WTC11 (cell line): ENCODE measurements around the gene TXNDC5. TPM values are rescaled to one million over a fixed set of nuclear protein-coding genes. Genes with fewer than 3 reads are reported as not detected.

Experiments used
- ATAC-seq: fragments of 200-7000 bp; cut with Tn5 transposase; 2 replicates; pipeline ENCODE4 v1.10.0; 2021; ENCODE audit warnings: mild to moderate bottlenecking, moderate library complexity
- CTCF ChIA-PET: fragments of 300-600 bp; sonication (Branson Sonifier 250); formaldehyde crosslinking; loops from one replicate; lab custom pipeline; 2021; ENCODE audit warnings: antibody characterized with exemption; lab: Charles Lee
- POLR2A ChIA-PET: fragments of 350-600 bp; sonication (Branson Sonifier 250); formaldehyde crosslinking; loops from one replicate; lab custom pipeline; 2021; ENCODE audit warnings: antibody characterized with exemption; lab: Charles Lee
- DNase-seq: peaks from one replicate; pipeline ENCODE4 v3.0.0; 2021; ENCODE audit warnings: low spot score
- H3K27ac Mint-ChIP-seq: 2 replicates; pipeline ENCODE4 v1.8.0; 2021; ENCODE audit warnings: mixed read lengths
- H3K27me3 Mint-ChIP-seq: 2 replicates; pipeline ENCODE4 v1.8.0; 2021; ENCODE audit warnings: low read depth, mild to moderate bottlenecking, moderate library complexity, mixed read lengths
- H3K36me3 Mint-ChIP-seq: 2 replicates; pipeline ENCODE4 v1.8.0; 2021; ENCODE audit warnings: mixed read lengths
- H3K4me1 Mint-ChIP-seq: 2 replicates; pipeline ENCODE4 v1.8.0; 2022; ENCODE audit warnings: mixed read lengths
- H3K4me3 Mint-ChIP-seq: 2 replicates; pipeline ENCODE4 v1.8.0; 2021; ENCODE audit warnings: mild to moderate bottlenecking, moderate library complexity, mixed read lengths
- H3K9me3 Mint-ChIP-seq: 2 replicates; pipeline ENCODE4 v1.8.0; 2021; ENCODE audit warnings: mixed read lengths
- CREB1 ChIP-seq: sonication (generic); formaldehyde crosslinking; IDR thresholded peaks from 2 replicates; pipeline ENCODE4 v1.8.0; 2023; ENCODE audit warnings: mild to moderate bottlenecking, missing genetic modification reagents
- ESRRA ChIP-seq: sonication (generic); formaldehyde crosslinking; IDR thresholded peaks from 2 replicates; pipeline ENCODE4 v1.8.1; 2022; ENCODE audit warnings: mild to moderate bottlenecking, missing genetic modification reagents, borderline replicate concordance
- FOXP1 ChIP-seq: sonication (generic); formaldehyde crosslinking; IDR thresholded peaks from 2 replicates; pipeline ENCODE4 v1.8.0; 2022; ENCODE audit warnings: missing genetic modification reagents, mild to moderate bottlenecking, moderate library complexity, borderline replicate concordance
- GTF2I ChIP-seq: fragments of 250-450 bp; sonication (Bioruptor Pico); conservative IDR thresholded peaks from 2 replicates; pipeline ENCODE4 v1.4.0; 2021; ENCODE audit warnings: mild to moderate bottlenecking
- HMGA2 ChIP-seq: fragments of 250-450 bp; sonication (Bioruptor Pico); IDR thresholded peaks from 2 replicates; pipeline ENCODE4 v1.4.0; 2021; ENCODE audit warnings: mild to moderate bottlenecking, moderate library complexity
- JAZF1 ChIP-seq: fragments of 250-450 bp; sonication (Bioruptor Pico); IDR thresholded peaks from 2 replicates; pipeline ENCODE4 v1.9.0; 2021; ENCODE audit warnings: moderate library complexity, mild to moderate bottlenecking, inconsistent platforms
- JUN ChIP-seq: sonication (generic); formaldehyde crosslinking; IDR thresholded peaks from 2 replicates; pipeline ENCODE4 v1.8.0; 2023; ENCODE audit warnings: mild to moderate bottlenecking, missing genetic modification reagents
- NR3C1 ChIP-seq: sonication (generic); formaldehyde crosslinking; conservative IDR thresholded peaks from 2 replicates; pipeline ENCODE4 v1.8.1; 2023; ENCODE audit warnings: low read depth, mild to moderate bottlenecking, missing genetic modification reagents
- RELA ChIP-seq: sonication (generic); formaldehyde crosslinking; IDR thresholded peaks from 2 replicates; pipeline ENCODE4 v1.8.1; 2022; ENCODE audit warnings: missing genetic modification reagents, mild to moderate bottlenecking, borderline replicate concordance
- SOX15 ChIP-seq: fragments of 250-450 bp; sonication (Bioruptor Pico); IDR thresholded peaks from 2 replicates; pipeline ENCODE4 v1.9.0; 2021; ENCODE audit warnings: mild to moderate bottlenecking
- TEAD1 ChIP-seq: sonication (generic); formaldehyde crosslinking; IDR thresholded peaks from 2 replicates; pipeline ENCODE4 v1.8.0; 2022; ENCODE audit warnings: mild to moderate bottlenecking, missing genetic modification reagents
- TEAD4 ChIP-seq: sonication (generic); formaldehyde crosslinking; IDR thresholded peaks from 2 replicates; pipeline ENCODE4 v1.8.0; 2022; ENCODE audit warnings: mild to moderate bottlenecking, missing genetic modification reagents
- ZBTB21 ChIP-seq: sonication (generic); formaldehyde crosslinking; IDR thresholded peaks from 2 replicates; pipeline ENCODE4 v1.8.1; 2023; ENCODE audit warnings: mild to moderate bottlenecking, missing genetic modification reagents, borderline replicate concordance
- ZNF138 ChIP-seq: sonication (generic); formaldehyde crosslinking; conservative IDR thresholded peaks from 2 replicates; pipeline ENCODE4 v1.8.1; 2022; ENCODE audit warnings: mild to moderate bottlenecking, moderate library complexity, missing genetic modification reagents
- ZNF219 ChIP-seq: sonication (generic); formaldehyde crosslinking; IDR thresholded peaks from 2 replicates; pipeline ENCODE4 v1.8.0; 2023; ENCODE audit warnings: missing genetic modification reagents, mild to moderate bottlenecking, borderline replicate concordance
- total RNA-seq: library from RNA; stranded (reverse); gene quantifications from 3 replicates; pipeline ENCODE4 v1.2.3, GENCODE V29; 2021
- TF ChIP-seq, protein P1 (sequence below): sonication (generic); formaldehyde crosslinking; conservative IDR thresholded peaks from 2 replicates; pipeline ENCODE4 v1.8.1; 2022; ENCODE audit warnings: mild to moderate bottlenecking, missing genetic modification reagents
- TF ChIP-seq, protein P2 (sequence below): sonication (generic); formaldehyde crosslinking; IDR thresholded peaks from 2 replicates; pipeline ENCODE4 v1.8.0; 2023; ENCODE audit warnings: missing genetic modification reagents
- TF ChIP-seq, protein P3 (sequence below): sonication (generic); formaldehyde crosslinking; IDR thresholded peaks from 2 replicates; pipeline ENCODE4 v1.8.0; 2023; ENCODE audit warnings: mild to moderate bottlenecking, missing genetic modification reagents
- TF ChIP-seq, protein P4 (sequence below): sonication (generic); formaldehyde crosslinking; IDR thresholded peaks from 2 replicates; pipeline ENCODE4 v1.8.1; 2022; ENCODE audit warnings: mild to moderate bottlenecking, missing genetic modification reagents, moderate library complexity, borderline replicate concordance
- TF ChIP-seq, protein P5 (sequence below): sonication (generic); formaldehyde crosslinking; IDR thresholded peaks from 2 replicates; pipeline ENCODE4 v1.8.1; 2023; ENCODE audit warnings: mild to moderate bottlenecking, missing genetic modification reagents, borderline replicate concordance
- TF ChIP-seq, protein P6 (sequence below): sonication (generic); formaldehyde crosslinking; conservative IDR thresholded peaks from 2 replicates; pipeline ENCODE4 v1.8.1; 2023; ENCODE audit warnings: mild to moderate bottlenecking, low read depth, missing genetic modification reagents, moderate library complexity
- TF ChIP-seq, protein P7 (sequence below): fragments of 250-450 bp; sonication (Bioruptor Pico); IDR thresholded peaks from 2 replicates; pipeline ENCODE4 v1.9.0; 2021; ENCODE audit warnings: mild to moderate bottlenecking

TXNDC5 gene
- total RNA-seq, 1 experiment from 2014 or later, result 141 TPM

DNA sequence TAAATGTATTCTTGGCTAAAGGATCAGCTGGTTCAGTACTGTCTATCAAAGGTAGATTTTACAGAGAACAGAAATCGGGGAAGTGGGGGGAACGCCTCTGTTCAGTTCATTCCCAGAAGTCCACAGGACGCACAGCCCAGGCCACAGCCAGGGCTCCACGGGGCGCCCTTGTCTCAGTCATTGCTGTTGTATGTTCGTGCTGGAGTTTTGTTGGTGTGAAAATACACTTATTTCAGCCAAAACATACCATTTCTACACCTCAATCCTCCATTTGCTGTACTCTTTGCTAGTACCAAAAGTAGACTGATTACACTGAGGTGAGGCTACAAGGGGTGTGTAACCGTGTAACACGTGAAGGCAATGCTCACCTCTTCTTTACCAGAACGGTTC lies 29.9 kb downstream of the TXNDC5 start:
- ATAC-seq (no peak), DNase-seq (no peak)
- TF ChIP-seq HMGA2 (no peak), RELA (CRISPR knock-in tag) (no peak), JUN (CRISPR knock-in tag) (no peak), ZNF219 (no peak), ESRRA (CRISPR knock-in tag) (no peak), FOXP1 (CRISPR knock-in tag) (no peak), CREB1 (CRISPR knock-in tag) (no peak), SOX15 (CRISPR knock-in tag) (no peak), ZBTB21 (no peak), NR3C1 (CRISPR knock-in tag) (no peak), JAZF1 (CRISPR knock-in tag) (no peak), ZNF138 (CRISPR knock-in tag) (no peak)
- TF ChIP-seq, protein P1, sequence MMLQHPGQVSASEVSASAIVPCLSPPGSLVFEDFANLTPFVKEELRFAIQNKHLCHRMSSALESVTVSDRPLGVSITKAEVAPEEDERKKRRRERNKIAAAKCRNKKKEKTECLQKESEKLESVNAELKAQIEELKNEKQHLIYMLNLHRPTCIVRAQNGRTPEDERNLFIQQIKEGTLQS (CRISPR knock-in tag), result no peak
- TF ChIP-seq, protein P2, sequence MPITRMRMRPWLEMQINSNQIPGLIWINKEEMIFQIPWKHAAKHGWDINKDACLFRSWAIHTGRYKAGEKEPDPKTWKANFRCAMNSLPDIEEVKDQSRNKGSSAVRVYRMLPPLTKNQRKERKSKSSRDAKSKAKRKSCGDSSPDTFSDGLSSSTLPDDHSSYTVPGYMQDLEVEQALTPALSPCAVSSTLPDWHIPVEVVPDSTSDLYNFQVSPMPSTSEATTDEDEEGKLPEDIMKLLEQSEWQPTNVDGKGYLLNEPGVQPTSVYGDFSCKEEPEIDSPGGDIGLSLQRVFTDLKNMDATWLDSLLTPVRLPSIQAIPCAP, result no peak
- TF ChIP-seq, protein P3, sequence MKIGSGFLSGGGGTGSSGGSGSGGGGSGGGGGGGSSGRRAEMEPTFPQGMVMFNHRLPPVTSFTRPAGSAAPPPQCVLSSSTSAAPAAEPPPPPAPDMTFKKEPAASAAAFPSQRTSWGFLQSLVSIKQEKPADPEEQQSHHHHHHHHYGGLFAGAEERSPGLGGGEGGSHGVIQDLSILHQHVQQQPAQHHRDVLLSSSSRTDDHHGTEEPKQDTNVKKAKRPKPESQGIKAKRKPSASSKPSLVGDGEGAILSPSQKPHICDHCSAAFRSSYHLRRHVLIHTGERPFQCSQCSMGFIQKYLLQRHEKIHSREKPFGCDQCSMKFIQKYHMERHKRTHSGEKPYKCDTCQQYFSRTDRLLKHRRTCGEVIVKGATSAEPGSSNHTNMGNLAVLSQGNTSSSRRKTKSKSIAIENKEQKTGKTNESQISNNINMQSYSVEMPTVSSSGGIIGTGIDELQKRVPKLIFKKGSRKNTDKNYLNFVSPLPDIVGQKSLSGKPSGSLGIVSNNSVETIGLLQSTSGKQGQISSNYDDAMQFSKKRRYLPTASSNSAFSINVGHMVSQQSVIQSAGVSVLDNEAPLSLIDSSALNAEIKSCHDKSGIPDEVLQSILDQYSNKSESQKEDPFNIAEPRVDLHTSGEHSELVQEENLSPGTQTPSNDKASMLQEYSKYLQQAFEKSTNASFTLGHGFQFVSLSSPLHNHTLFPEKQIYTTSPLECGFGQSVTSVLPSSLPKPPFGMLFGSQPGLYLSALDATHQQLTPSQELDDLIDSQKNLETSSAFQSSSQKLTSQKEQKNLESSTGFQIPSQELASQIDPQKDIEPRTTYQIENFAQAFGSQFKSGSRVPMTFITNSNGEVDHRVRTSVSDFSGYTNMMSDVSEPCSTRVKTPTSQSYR (CRISPR knock-in tag), result no peak
- TF ChIP-seq, protein P4, sequence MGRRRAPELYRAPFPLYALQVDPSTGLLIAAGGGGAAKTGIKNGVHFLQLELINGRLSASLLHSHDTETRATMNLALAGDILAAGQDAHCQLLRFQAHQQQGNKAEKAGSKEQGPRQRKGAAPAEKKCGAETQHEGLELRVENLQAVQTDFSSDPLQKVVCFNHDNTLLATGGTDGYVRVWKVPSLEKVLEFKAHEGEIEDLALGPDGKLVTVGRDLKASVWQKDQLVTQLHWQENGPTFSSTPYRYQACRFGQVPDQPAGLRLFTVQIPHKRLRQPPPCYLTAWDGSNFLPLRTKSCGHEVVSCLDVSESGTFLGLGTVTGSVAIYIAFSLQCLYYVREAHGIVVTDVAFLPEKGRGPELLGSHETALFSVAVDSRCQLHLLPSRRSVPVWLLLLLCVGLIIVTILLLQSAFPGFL, result no peak
- Mint-ChIP-seq H3K36me3 (peaks cover 43% of the 10 kb centered on the region), H3K9me3 (no peaks in the 10 kb centered on the region), H3K27me3 (no peaks in the 10 kb centered on the region), H3K4me3 (no peak overlapping the region), H3K4me1 (no peaks in the 10 kb centered on the region), H3K27ac (no peak overlapping the region)
- CTCF ChIA-PET, result no interaction called here
- POLR2A ChIA-PET, result no interaction called here

DNA sequence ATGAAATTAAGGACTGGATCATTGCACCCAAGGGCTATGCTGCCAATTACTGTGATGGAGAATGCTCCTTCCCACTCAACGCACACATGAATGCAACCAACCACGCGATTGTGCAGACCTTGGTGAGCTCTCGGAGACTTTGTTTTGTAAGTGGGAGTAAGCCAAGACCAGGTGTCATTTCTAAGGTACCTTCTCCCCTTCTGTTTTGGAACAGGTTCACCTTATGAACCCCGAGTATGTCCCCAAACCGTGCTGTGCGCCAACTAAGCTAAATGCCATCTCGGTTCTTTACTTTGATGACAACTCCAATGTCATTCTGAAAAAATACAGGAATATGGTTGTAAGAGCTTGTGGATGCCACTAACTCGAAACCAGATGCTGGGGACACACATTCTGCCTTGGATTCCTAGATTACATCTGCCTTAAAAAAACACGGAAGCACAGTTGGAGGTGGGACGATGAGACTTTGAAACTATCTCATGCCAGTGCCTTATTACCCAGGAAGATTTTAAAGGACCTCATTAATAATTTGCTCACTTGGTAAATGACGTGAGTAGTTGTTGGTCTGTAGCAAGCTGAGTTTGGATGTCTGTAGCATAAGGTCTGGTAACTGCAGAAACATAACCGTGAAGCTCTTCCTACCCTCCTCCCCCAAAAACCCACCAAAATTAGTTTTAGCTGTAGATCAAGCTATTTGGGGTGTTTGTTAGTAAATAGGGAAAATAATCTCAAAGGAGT lies 30.4 kb downstream of the TXNDC5 start:
- POLR2A ChIA-PET, result no interaction called here
- CTCF ChIA-PET, result no interaction called here
- no peaks in the 10 kb centered on the region for H3K9me3 Mint-ChIP-seq
- H3K4me1 Mint-ChIP-seq, result no peaks in the 10 kb centered on the region
- DNase-seq, result no peak
- no peak for ATAC-seq
- no peak overlapping the region; the same call in 1 of the 2 replicates for H3K27ac Mint-ChIP-seq
- H3K4me3 Mint-ChIP-seq, result no peak overlapping the region
- no peaks in the 10 kb centered on the region for H3K27me3 Mint-ChIP-seq
- H3K36me3 Mint-ChIP-seq, result peaks cover 38% of the 10 kb centered on the region
- TF ChIP-seq TEAD4 (CRISPR knock-in tag) (no peak), FOXP1 (CRISPR knock-in tag) (no peak), GTF2I (no peak), TEAD1 (CRISPR knock-in tag) (no peak), CREB1 (CRISPR knock-in tag) (no peak)
- TF ChIP-seq, protein P5, sequence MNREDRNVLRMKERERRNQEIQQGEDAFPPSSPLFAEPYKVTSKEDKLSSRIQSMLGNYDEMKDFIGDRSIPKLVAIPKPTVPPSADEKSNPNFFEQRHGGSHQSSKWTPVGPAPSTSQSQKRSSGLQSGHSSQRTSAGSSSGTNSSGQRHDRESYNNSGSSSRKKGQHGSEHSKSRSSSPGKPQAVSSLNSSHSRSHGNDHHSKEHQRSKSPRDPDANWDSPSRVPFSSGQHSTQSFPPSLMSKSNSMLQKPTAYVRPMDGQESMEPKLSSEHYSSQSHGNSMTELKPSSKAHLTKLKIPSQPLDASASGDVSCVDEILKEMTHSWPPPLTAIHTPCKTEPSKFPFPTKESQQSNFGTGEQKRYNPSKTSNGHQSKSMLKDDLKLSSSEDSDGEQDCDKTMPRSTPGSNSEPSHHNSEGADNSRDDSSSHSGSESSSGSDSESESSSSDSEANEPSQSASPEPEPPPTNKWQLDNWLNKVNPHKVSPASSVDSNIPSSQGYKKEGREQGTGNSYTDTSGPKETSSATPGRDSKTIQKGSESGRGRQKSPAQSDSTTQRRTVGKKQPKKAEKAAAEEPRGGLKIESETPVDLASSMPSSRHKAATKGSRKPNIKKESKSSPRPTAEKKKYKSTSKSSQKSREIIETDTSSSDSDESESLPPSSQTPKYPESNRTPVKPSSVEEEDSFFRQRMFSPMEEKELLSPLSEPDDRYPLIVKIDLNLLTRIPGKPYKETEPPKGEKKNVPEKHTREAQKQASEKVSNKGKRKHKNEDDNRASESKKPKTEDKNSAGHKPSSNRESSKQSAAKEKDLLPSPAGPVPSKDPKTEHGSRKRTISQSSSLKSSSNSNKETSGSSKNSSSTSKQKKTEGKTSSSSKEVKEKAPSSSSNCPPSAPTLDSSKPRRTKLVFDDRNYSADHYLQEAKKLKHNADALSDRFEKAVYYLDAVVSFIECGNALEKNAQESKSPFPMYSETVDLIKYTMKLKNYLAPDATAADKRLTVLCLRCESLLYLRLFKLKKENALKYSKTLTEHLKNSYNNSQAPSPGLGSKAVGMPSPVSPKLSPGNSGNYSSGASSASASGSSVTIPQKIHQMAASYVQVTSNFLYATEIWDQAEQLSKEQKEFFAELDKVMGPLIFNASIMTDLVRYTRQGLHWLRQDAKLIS, result no peak
- TF ChIP-seq, protein P6, sequence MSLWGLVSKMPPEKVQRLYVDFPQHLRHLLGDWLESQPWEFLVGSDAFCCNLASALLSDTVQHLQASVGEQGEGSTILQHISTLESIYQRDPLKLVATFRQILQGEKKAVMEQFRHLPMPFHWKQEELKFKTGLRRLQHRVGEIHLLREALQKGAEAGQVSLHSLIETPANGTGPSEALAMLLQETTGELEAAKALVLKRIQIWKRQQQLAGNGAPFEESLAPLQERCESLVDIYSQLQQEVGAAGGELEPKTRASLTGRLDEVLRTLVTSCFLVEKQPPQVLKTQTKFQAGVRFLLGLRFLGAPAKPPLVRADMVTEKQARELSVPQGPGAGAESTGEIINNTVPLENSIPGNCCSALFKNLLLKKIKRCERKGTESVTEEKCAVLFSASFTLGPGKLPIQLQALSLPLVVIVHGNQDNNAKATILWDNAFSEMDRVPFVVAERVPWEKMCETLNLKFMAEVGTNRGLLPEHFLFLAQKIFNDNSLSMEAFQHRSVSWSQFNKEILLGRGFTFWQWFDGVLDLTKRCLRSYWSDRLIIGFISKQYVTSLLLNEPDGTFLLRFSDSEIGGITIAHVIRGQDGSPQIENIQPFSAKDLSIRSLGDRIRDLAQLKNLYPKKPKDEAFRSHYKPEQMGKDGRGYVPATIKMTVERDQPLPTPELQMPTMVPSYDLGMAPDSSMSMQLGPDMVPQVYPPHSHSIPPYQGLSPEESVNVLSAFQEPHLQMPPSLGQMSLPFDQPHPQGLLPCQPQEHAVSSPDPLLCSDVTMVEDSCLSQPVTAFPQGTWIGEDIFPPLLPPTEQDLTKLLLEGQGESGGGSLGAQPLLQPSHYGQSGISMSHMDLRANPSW (CRISPR knock-in tag), result no peak
- TF ChIP-seq, protein P7, sequence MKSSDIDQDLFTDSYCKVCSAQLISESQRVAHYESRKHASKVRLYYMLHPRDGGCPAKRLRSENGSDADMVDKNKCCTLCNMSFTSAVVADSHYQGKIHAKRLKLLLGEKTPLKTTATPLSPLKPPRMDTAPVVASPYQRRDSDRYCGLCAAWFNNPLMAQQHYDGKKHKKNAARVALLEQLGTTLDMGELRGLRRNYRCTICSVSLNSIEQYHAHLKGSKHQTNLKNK (CRISPR knock-in tag), result no peak
- TF ChIP-seq, protein P4, result no peak
